ENCODE data around the gene AQP6.

AQP6 gene

GRCh38 chr12:49955899-49956662 is 16.7 kb upstream of the AQP6 start:
- no peak for DNase-seq (ENCODE audit: low read depth in 2 of 2)

GRCh38 chr12:49956663-49957569 is 15.8 kb upstream of the AQP6 start:
- no peak for DNase-seq (ENCODE audit: low read depth in 2 of 2)

- no peak for DNase-seq (ENCODE audit: low read depth in 2 of 2)
Measured at GRCh38 chr12:49957570-49957967, 15.2 kb upstream of the AQP6 start.

- no peak for DNase-seq (ENCODE audit: low read depth in 2 of 2)
Measured at GRCh38 chr12:49959685-49960473, 12.9 kb upstream of the AQP6 start.

- no peak for DNase-seq (ENCODE audit: low read depth in 2 of 2)
Measured at GRCh38 chr12:49960474-49961110, 12.2 kb upstream of the AQP6 start.

- DNase-seq (ENCODE audit: low read depth in 2 of 2): no peak
Measured at GRCh38 chr12:49961111-49961922, 11.4 kb upstream of the AQP6 start, which contains the start of gene AQP5. TSS of gene AQP5 (plus strand) at chr12:49961872. CDS start at chr12:49962018, 146 bp downstream.

GRCh38 chr12:49961993-49962764 is 10.6 kb upstream of the AQP6 start:
- DNase-seq (ENCODE audit: low read depth in 2 of 2): no peak

GRCh38 chr12:49962861-49963765 is 9.6 kb upstream of the AQP6 start:
- no peak for DNase-seq (ENCODE audit: low read depth in 2 of 2)

GRCh38 chr12:49963976-49964815 is 8.6 kb upstream of the AQP6 start:
- no peak for DNase-seq (ENCODE audit: low read depth in 2 of 2)

- no peak for DNase-seq (ENCODE audit: low read depth in 2 of 2)
Measured at GRCh38 chr12:49964849-49965624, 7.7 kb upstream of the AQP6 start.

- DNase-seq (ENCODE audit: low read depth in 2 of 2): no peak
Measured at GRCh38 chr12:49965836-49966235, 6.9 kb upstream of the AQP6 start.

GRCh38 chr12:49966511-49967041 is 6.2 kb upstream of the AQP6 start:
- no peak for DNase-seq (ENCODE audit: low read depth in 2 of 2)

- peak; percentile 77 to 78 for DNase-seq (ENCODE audit: low read depth in 2 of 2)
Measured at GRCh38 chr12:49967042-49967776, 5.5 kb upstream of the AQP6 start.

- DNase-seq (ENCODE audit: low read depth in 2 of 2): no peak
Measured at GRCh38 chr12:49967777-49968250, 4.9 kb upstream of the AQP6 start.

- DNase-seq (ENCODE audit: low read depth in 2 of 2): no peak
Measured at GRCh38 chr12:49968471-49968870, 4.3 kb upstream of the AQP6 start.

- DNase-seq (ENCODE audit: low read depth in 2 of 2): no peak
Measured at GRCh38 chr12:49969027-49969426, 3.7 kb upstream of the AQP6 start.

All from stimulated activated CD8-positive, alpha-beta memory T cell treated with anti-CD3 and anti-CD28 coated beads, Interleukin-7, amount 100 ng/mL, for 4 hours (primary cell).